Hepatocyte (in vitro differentiated cells): ENCODE results near the gene CEL. TPM values are rescaled to one million over a fixed set of nuclear protein-coding genes. Genes with fewer than 3 reads are reported as not detected.
A peak's percentile ranks its signal among the peaks of the same experiment; 100 is the strongest.

Experiments used
- DNase-seq: peaks from one replicate; pipeline ENCODE4 v3.0.0-alpha.2; 2016; ENCODE audit warnings: low spot score
- H2AFZ ChIP-seq: fragments of 200-600 bp; sonication (generic); 2 replicates; pipeline ENCODE4 v1.6.0; 2016; ENCODE audit warnings: antibody characterized with exemption, mild to moderate bottlenecking
- H3K27ac ChIP-seq: fragments of 200-600 bp; sonication (generic); 2 replicates; pipeline ENCODE4 v1.5.1; 2016; ENCODE audit warnings: mild to moderate bottlenecking
- H3K27me3 ChIP-seq: fragments of 200-600 bp; sonication (generic); 2 replicates; pipeline ENCODE4 v1.6.1; 2016
- H3K36me3 ChIP-seq: fragments of 200-600 bp; sonication (generic); replicated peaks from 2 replicates; pipeline ENCODE4 v1.5.1; 2016; ENCODE audit warnings: low read depth; ENCODE audit not compliant: insufficient read depth
- H3K4me1 ChIP-seq: fragments of 200-600 bp; sonication (generic); 2 replicates; pipeline ENCODE4 v1.5.1; 2016; ENCODE audit warnings: mild to moderate bottlenecking, moderate library complexity; ENCODE audit not compliant: insufficient read depth
- H3K4me2 ChIP-seq: fragments of 200-600 bp; sonication (generic); 2 replicates; pipeline ENCODE4 v1.6.0; 2016
- H3K4me3 ChIP-seq: fragments of 200-600 bp; sonication (generic); 2 replicates; pipeline ENCODE4 v1.5.1; 2016; ENCODE audit warnings: mild to moderate bottlenecking
- H3K79me2 ChIP-seq: fragments of 200-600 bp; sonication (generic); 2 replicates; pipeline ENCODE4 v1.6.0; 2017; ENCODE audit warnings: mild to moderate bottlenecking
- H3K9me2 ChIP-seq: fragments of 200-600 bp; sonication (generic); replicated peaks from 2 replicates; pipeline ENCODE4 v1.6.0; 2017; ENCODE audit warnings: mild to moderate bottlenecking; ENCODE audit not compliant: insufficient read depth
- H3K9me3 ChIP-seq: fragments of 200-600 bp; sonication (generic); 2 replicates; pipeline ENCODE4 v1.5.1; 2016; ENCODE audit warnings: low read depth, mild to moderate bottlenecking
- H4K20me1 ChIP-seq: fragments of 200-600 bp; sonication (generic); 2 replicates; pipeline ENCODE4 v1.6.0; 2016; ENCODE audit warnings: mild to moderate bottlenecking; ENCODE audit not compliant: insufficient read depth, poor library complexity, severe bottlenecking
- EZH2 ChIP-seq: fragments of 200-600 bp; sonication (generic); IDR thresholded peaks from 2 replicates; pipeline ENCODE4 v1.6.1; 2016; ENCODE audit warnings: antibody characterized with exemption, mild to moderate bottlenecking, borderline replicate concordance
- EZH2phosphoT487 ChIP-seq: fragments of 200-600 bp; sonication (generic); IDR thresholded peaks from one replicate; pipeline ENCODE4 v1.6.1; 2018; ENCODE audit warnings: antibody characterized with exemption, mild to moderate bottlenecking, low read depth, moderate library complexity; ENCODE audit not compliant: unreplicated experiment, severe bottlenecking
- WGBS: methylation state at CpG from one replicate; pipeline ENCODE4 v1.1.6; 2016; ENCODE audit warnings: low lambda C conversion rate; ENCODE audit errors: missing lambda C conversion rate; 5-methylcytosine and 5-hydroxymethylcytosine counted together
- microRNA-seq: library from miRNA; unstranded; fragments of <30 nt; microRNA quantifications from one replicate; pipeline ENCODE4, GENCODE V29; 2017
- polyA plus RNA-seq: library from polyadenylated mRNA; unstranded; fragments of >200 nt; fragmentation: Nextera tagmentation; extraction: Ambion mirVana; gene quantifications from 2 replicates; pipeline ENCODE4 v1.2.1, GENCODE V29; 2016
- small RNA-seq: library from RNA; depleted of rRNA; stranded (forward); fragments of <200 nt; gene quantifications from one replicate; pipeline ENCODE3, GENCODE V24; 2014
- total RNA-seq: library from RNA; depleted of rRNA; stranded (reverse); fragments of >200 nt; gene quantifications from 2 replicates; pipeline ENCODE4 v1.2.3, GENCODE V29; 2014
- TF ChIP-seq, protein P1 (sequence below): fragments of 200-600 bp; sonication (generic); IDR thresholded peaks from 2 replicates; pipeline ENCODE4 v1.5.1; 2016; ENCODE audit warnings: antibody characterized with exemption, mild to moderate bottlenecking; ENCODE audit not compliant: poor library complexity

Gene CEL
- total and polyA plus RNA-seq, 2 experiments from 2014 or later = 4.4 to 5.9 TPM

DNA sequence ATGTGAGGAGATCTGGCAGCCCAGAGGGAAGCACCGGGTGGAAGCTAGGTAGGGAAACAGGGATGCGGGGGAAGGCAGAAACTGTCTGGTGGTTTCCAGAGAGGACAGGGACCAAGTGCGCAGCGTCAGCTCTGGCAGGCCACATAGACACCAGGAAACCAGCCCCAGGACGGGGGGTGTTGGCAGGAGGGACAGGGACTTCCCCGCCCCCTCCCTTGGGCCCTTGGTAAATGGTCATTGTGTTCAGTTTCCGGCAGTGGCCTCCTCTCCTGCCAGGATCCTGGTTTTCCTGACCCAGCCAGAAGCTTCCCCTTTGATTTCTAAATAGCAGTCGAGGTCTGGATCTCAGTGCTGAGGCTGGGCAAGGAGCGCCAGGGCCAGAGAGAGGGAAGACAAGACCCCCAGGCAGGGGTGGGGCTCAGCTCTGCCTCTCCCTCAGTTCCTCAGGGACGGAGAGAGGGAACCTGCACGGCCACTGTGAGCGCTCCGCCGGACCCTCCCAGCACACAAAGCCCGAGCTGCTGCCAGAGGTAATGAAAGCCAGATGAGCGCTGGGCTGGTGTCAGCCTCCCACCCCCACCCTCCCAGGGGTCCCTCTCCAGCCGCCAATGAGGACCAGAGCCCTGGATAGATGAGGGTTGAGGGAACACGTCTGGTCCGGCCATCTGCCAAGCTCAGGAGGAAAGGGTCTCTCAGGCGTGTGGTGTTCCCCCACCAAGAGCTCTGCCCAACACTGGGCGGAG is 57.5 kb downstream of the CEL start:
- Histone ChIP-seq H3K27ac (peak overlapping the region; percentile 83), H3K79me2 (peaks cover 56% of the 10 kb centered on the region), H2AFZ (no peak overlapping the region), H3K9me3 (no peaks in the 10 kb centered on the region), H3K9me2 (no peaks in the 10 kb centered on the region), H4K20me1 (peaks cover 52% of the 10 kb centered on the region), H3K4me1 (peaks cover 52% of the 10 kb centered on the region), H3K4me2 (peak overlapping the region; percentile 100), H3K4me3 (no peak overlapping the region), H3K36me3 (no peaks in the 10 kb centered on the region), H3K27me3 (no peaks in the 10 kb centered on the region)
- DNase-seq = peak; percentile 59
- TF ChIP-seq EZH2phosphoT487 (no peak), EZH2 (no peak)
- TF ChIP-seq, protein P1, sequence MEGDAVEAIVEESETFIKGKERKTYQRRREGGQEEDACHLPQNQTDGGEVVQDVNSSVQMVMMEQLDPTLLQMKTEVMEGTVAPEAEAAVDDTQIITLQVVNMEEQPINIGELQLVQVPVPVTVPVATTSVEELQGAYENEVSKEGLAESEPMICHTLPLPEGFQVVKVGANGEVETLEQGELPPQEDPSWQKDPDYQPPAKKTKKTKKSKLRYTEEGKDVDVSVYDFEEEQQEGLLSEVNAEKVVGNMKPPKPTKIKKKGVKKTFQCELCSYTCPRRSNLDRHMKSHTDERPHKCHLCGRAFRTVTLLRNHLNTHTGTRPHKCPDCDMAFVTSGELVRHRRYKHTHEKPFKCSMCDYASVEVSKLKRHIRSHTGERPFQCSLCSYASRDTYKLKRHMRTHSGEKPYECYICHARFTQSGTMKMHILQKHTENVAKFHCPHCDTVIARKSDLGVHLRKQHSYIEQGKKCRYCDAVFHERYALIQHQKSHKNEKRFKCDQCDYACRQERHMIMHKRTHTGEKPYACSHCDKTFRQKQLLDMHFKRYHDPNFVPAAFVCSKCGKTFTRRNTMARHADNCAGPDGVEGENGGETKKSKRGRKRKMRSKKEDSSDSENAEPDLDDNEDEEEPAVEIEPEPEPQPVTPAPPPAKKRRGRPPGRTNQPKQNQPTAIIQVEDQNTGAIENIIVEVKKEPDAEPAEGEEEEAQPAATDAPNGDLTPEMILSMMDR = no peak
- 59% methylated on average over 18 of the region's 21 CpGs for WGBS

DNA sequence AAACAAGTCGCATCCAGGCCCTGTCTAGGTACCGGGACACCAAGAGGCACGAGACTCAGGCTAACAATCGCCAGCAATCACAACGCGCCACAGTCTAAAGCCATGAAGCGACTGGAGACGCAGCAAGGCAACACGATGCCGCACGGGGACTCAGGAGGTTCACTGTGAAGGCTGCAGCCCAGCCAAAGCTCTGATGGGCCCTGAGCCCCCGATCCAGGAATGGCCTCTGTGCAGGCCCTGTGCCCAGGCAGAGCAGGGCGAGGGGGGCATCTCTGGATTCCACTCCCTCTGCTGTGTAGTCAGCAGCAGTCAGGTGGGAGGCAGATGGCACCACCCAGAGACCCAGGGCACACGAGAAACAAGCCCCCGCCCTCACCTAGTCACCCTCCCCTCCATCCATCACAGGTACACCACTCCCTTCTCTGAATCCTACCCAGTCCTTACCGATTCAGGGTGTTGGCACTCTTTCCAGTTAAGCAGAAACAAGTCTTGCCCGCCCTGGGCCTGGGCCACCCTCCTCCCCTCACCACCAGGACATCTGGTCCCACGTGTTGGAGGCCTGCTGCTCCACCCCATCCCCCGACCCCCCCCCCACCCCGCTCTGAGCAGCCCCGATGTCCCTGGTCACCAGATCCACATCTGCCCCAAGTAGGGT is 58.2 kb downstream of the CEL start:
- Histone ChIP-seq H3K79me2 (peaks cover 50% of the 10 kb centered on the region), H3K27me3 (no peaks in the 10 kb centered on the region), H3K36me3 (no peaks in the 10 kb centered on the region), H2AFZ (no peak overlapping the region), H3K4me2 (peak overlapping the region; percentile 100), H3K4me1 (peaks cover 45% of the 10 kb centered on the region), H3K4me3 (peak overlapping the region; percentile 87), H3K9me2 (no peaks in the 10 kb centered on the region), H3K9me3 (no peaks in the 10 kb centered on the region), H4K20me1 (peaks cover 45% of the 10 kb centered on the region), H3K27ac (peak overlapping the region; percentile 83)
- no peak for TF ChIP-seq EZH2
- TF ChIP-seq, protein P1 = no peak
- TF ChIP-seq EZH2phosphoT487 = no peak
- 59% methylated on average over 17 of the region's 21 CpGs for WGBS
- DNase-seq = no peak

DNA sequence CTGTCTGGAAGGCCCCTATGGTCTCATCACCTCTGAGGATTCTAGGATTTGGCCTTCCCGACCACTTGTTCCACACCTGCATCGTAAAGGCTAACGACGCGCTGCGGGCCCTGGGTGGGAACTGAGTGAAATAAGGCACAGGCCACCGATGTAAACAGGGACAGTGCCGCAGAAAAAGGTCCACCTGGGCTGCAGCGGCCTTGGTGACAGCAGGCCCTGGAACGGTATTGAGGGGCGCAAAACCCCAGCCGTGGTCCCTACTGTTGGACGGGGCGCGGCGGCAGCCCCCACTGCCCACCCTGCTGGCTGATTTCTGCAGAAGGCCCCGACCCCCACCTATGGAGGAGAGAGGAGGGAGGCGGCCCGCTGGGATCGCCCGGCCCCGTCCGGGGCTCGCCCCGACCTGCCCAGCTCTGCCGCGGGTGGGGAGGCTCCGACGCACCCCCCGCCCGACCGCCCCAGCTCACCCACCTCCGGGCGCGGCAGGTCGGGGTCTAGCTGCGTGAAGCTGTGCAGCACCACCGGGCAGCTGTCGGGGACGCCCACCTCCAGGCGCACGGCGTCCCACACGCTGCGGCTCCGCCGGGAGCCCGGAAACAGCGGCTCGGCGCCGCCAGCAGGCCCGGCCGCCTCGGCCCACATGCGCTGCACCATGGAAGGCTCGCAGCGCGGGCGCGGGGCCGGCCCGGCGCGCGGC is 58.9 kb downstream of the CEL start:
- H3K4me1 ChIP-seq = peaks cover 42% of the 10 kb centered on the region

More for the DNA sequence above, 58.9 kb downstream of the CEL start:
- H3K4me2 ChIP-seq = peak overlapping the region; percentile 100
- peak overlapping the region; percentile 83 for H3K27ac ChIP-seq
- peak overlapping the region; percentile 87 for H3K4me3 ChIP-seq
- 6% methylated on average over 22 of the region's 66 CpGs for WGBS
- H4K20me1 ChIP-seq = peaks cover 38% of the 10 kb centered on the region
- no peaks in the 10 kb centered on the region for H3K36me3 ChIP-seq
- no peak for TF ChIP-seq EZH2phosphoT487
- no peak for TF ChIP-seq EZH2
- TF ChIP-seq, protein P1 = no peak
- no peaks in the 10 kb centered on the region for H3K9me3 ChIP-seq
- peaks cover 45% of the 10 kb centered on the region for H3K79me2 ChIP-seq
- DNase-seq = no peak
- no peaks in the 10 kb centered on the region for H3K9me2 ChIP-seq
- peak overlapping the region; percentile 49 for H2AFZ ChIP-seq
- H3K27me3 ChIP-seq = no peaks in the 10 kb centered on the region

Small RNA genes lying within 50 kb of the gene (microRNA-seq; reads per million reads assigned to microRNA genes)
- 15.7 reads per million, percentile 33 among the genes with 10 or more reads in this experiment for gene MIR6877

Small RNA genes lying within 50 kb of the gene (small RNA-seq; reads per million reads assigned to genes)
- not detected for gene MIR6877

Other genes with a start within 250 kb of the CEL start
- 0.40 and 1.8 TPM in 2 replicates for gene AK8, start 183.7 kb upstream of the CEL start, total RNA-seq
- 2.6 and 4.5 TPM in 2 replicates for gene AK8, start 183.7 kb upstream of the CEL start, polyA plus RNA-seq
- gene SPACA9, start 183.1 kb upstream of the CEL start, total RNA-seq = 0.44 and 1.9 TPM in 2 replicates
- 3.3 and 5.6 TPM in 2 replicates for gene SPACA9, start 183.1 kb upstream of the CEL start, polyA plus RNA-seq
- 36.9 and 47.8 TPM in 2 replicates for gene TSC1, start 117.4 kb upstream of the CEL start, total RNA-seq
- 19.5 and 22.7 TPM in 2 replicates for gene TSC1, start 117.4 kb upstream of the CEL start, polyA plus RNA-seq
- 0.10 TPM in 1 of 2 replicates, not detected in the other for gene GFI1B, start 83.3 kb upstream of the CEL start, total RNA-seq
- not detected in 2 replicates for gene GFI1B, start 83.3 kb upstream of the CEL start, polyA plus RNA-seq
- gene GTF3C5, start 31.0 kb upstream of the CEL start, total RNA-seq = 45.0 and 52.5 TPM in 2 replicates
- 66.0 and 87.3 TPM in 2 replicates for gene GTF3C5, start 31.0 kb upstream of the CEL start, polyA plus RNA-seq
- 26.9 and 30.9 TPM in 2 replicates for gene RALGDS, start 59.3 kb downstream of the CEL start, total RNA-seq
- gene RALGDS, start 59.3 kb downstream of the CEL start, polyA plus RNA-seq = 48.0 and 51.7 TPM in 2 replicates
- 10.1 and 15.5 TPM in 2 replicates for gene GBGT1, start 101.9 kb downstream of the CEL start, total RNA-seq
- gene GBGT1, start 101.9 kb downstream of the CEL start, polyA plus RNA-seq = 4.0 and 5.8 TPM in 2 replicates
- not detected in 2 replicates for gene OBP2B, start 147.3 kb downstream of the CEL start, total RNA-seq
- not detected in 2 replicates for gene OBP2B, start 147.3 kb downstream of the CEL start, polyA plus RNA-seq
- gene ABO, start 213.2 kb downstream of the CEL start, total RNA-seq = 3.4 and 4.8 TPM in 2 replicates
- 9.5 and 15.7 TPM in 2 replicates for gene ABO, start 213.2 kb downstream of the CEL start, polyA plus RNA-seq